Prostate gland (tissue), 2 donors: ENCODE measurements around the gene HLA-DPB1.

Source experiments
- POLR2A ChIP-seq: fragments of 450-650 bp; IDR thresholded peaks from one replicate; pipeline ENCODE4 v1.6.1; 2016; ENCODE audit warnings: antibody characterized with exemption, mild to moderate bottlenecking
- TF ChIP-seq, protein P1 (sequence below), 4 experiments: fragments of 200-600 bp in 2 of 4; fragments of 450-650 bp in 2 of 4; sonication (generic) in 2 of 4; IDR thresholded peaks; 1 replicate in 3 of 4; 2 replicates in 1 of 4; pipeline ENCODE4 v1.5.1; 2016 to 2019; ENCODE audit warnings: antibody characterized with exemption in 4 of 4, mild to moderate bottlenecking in 2 of 4, moderate library complexity in 2 of 4

DNA sequence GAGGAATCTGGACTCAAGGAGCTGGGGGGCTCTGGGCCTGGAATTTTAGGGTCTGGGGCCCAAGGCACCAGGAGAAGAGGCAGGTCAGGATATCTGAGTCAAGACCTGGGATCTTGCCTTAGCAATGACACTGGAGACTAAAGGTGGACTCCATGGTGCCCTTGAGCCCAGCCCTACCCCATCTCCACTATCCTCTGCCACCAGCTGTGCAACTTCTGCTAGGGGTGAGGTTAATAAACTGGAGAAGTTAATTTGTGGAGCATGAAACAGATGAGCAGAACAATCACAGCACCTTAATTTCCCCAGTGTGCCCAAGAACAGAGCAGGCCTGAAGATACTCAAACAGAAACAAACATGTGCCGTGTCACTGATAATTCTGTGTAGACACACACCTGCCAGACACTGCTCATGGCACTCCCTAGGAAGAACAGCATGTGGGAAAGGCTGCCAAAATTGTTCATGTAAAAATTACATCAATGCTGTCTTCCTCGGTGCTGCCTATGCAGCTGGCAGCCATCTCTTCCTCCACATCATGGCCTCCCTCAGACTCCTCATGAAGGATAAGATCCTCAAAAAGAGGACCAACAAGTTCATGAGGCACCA, 3.2 kb downstream of the HLA-DPB1 start:
- TF ChIP-seq, protein P1, sequence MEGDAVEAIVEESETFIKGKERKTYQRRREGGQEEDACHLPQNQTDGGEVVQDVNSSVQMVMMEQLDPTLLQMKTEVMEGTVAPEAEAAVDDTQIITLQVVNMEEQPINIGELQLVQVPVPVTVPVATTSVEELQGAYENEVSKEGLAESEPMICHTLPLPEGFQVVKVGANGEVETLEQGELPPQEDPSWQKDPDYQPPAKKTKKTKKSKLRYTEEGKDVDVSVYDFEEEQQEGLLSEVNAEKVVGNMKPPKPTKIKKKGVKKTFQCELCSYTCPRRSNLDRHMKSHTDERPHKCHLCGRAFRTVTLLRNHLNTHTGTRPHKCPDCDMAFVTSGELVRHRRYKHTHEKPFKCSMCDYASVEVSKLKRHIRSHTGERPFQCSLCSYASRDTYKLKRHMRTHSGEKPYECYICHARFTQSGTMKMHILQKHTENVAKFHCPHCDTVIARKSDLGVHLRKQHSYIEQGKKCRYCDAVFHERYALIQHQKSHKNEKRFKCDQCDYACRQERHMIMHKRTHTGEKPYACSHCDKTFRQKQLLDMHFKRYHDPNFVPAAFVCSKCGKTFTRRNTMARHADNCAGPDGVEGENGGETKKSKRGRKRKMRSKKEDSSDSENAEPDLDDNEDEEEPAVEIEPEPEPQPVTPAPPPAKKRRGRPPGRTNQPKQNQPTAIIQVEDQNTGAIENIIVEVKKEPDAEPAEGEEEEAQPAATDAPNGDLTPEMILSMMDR (IDR thresholded peaks at IDR 0.05) = no peak
- TF ChIP-seq POLR2A = no peak
